ENCODE data around the gene IFT22.
"Not testable (repeated sequence)": the region's sequence is repeated elsewhere in the genome, so short reads cannot be mapped to it uniquely, and the experiment has no call there.

IFT22 gene

GRCh38 chr7:101308245-101309085 is 13.1 kb downstream of the IFT22 start:
- peak; percentile 19 to 21 for DNase-seq

- DNase-seq = no peak
Observed at GRCh38 chr7:101306307-101306706, 15.3 kb downstream of the IFT22 start.

GRCh38 chr7:101303102-101303701 is 18.4 kb downstream of the IFT22 start:
- DNase-seq = no peak

GRCh38 chr7:101302641-101303101 is 18.9 kb downstream of the IFT22 start:
- DNase-seq = no peak

GRCh38 chr7:101300465-101301376 is 20.9 kb downstream of the IFT22 start:
- DNase-seq = no peak

GRCh38 chr7:101299511-101300464 is 21.8 kb downstream of the IFT22 start:
- DNase-seq = no peak

- DNase-seq = no peak
Observed at GRCh38 chr7:101294832-101295121, 26.8 kb downstream of the IFT22 start.

GRCh38 chr7:101294039-101294831 is 27.4 kb downstream of the IFT22 start:
- no peak for DNase-seq

- not testable (repeated sequence) for DNase-seq
Observed at GRCh38 chr7:101293069-101294021, 28.3 kb downstream of the IFT22 start.

GRCh38 chr7:101292566-101292965 is 29.0 kb downstream of the IFT22 start:
- not testable (repeated sequence) for DNase-seq

- DNase-seq = peak; percentile 52 to 55
Observed at GRCh38 chr7:101290186-101291037, 31.2 kb downstream of the IFT22 start.

- DNase-seq = not testable (repeated sequence)
Observed at GRCh38 chr7:101289687-101290086, 31.9 kb downstream of the IFT22 start.

- DNase-seq = no peak
Observed at GRCh38 chr7:101288439-101288838, 33.2 kb downstream of the IFT22 start.

- DNase-seq = no peak
Observed at GRCh38 chr7:101287032-101287431, 34.6 kb downstream of the IFT22 start.

- DNase-seq = not testable (repeated sequence)
Observed at GRCh38 chr7:101285880-101286279, 35.7 kb downstream of the IFT22 start.

GRCh38 chr7:101285171-101285570 is 36.4 kb downstream of the IFT22 start:
- no peak for DNase-seq

- DNase-seq = not testable (repeated sequence)
Observed at GRCh38 chr7:101280912-101281311, 40.7 kb downstream of the IFT22 start.

GRCh38 chr7:101278461-101279292 is 42.9 kb downstream of the IFT22 start:
- DNase-seq = no peak

All from activated CD4-positive, alpha-beta T cell treated with anti-CD3 and anti-CD28 coated beads, Interleukin-2, amount 50 U/mL, for 4 hours (primary cell).